Vagina (tissue), 2 donors: Measurements from ENCODE around the gene ZNF160. TPM values are rescaled to one million over a fixed set of nuclear protein-coding genes. Genes with fewer than 3 reads are reported as not detected.

Experiments used
- DNase-seq, 2 donors: peaks; one replicate each; pipeline ENCODE4 v3.0.0-alpha.2; 2017; ENCODE audit errors: extremely low spot score in 2 of 2
- H3K27ac ChIP-seq: fragments of 200-600 bp; sonication (generic); one replicate; pipeline ENCODE4 v1.5.1; 2019
- H3K27me3 ChIP-seq: fragments of 200-600 bp; sonication (generic); one replicate; pipeline ENCODE4 v1.5.1; 2019
- H3K36me3 ChIP-seq, 2 donors: fragments of 200-600 bp; sonication (generic); one replicate each; pipeline ENCODE4 v1.5.1; 2017 to 2019
- H3K4me1 ChIP-seq: fragments of 200-600 bp; sonication (generic); one replicate; pipeline ENCODE4 v1.5.1; 2019
- H3K4me3 ChIP-seq, 2 donors: fragments of 200-600 bp; sonication (generic); 1 replicate in 1 of 2; 2 replicates in 1 of 2; pipeline ENCODE4 v1.5.1; 2016 to 2019
- H3K9me3 ChIP-seq: fragments of 200-600 bp; sonication (generic); one replicate; pipeline ENCODE4 v1.5.1; 2019
- POLR2A ChIP-seq, 2 donors: fragments of 450-650 bp; IDR thresholded peaks; one replicate each; pipeline ENCODE4 v1.6.1; 2017; ENCODE audit warnings: antibody characterized with exemption in 2 of 2, mild to moderate bottlenecking in 2 of 2, moderate library complexity in 2 of 2
- POLR2AphosphoS5 ChIP-seq, 2 donors: sonication (generic); formaldehyde crosslinking; IDR thresholded peaks; one replicate each; pipeline ENCODE4 v1.9.0; 2017; ENCODE audit warnings: antibody characterized with exemption in 2 of 2, mild to moderate bottlenecking in 2 of 2, low read depth in 1 of 2; ENCODE audit not compliant: insufficient read depth in 1 of 2
- intact Hi-C: fragments of 100-400 bp; cut with DNase I; formaldehyde crosslinking; loops from one replicate; pipeline ENCODE4 v1.15.1; 2023
- total RNA-seq: library from RNA; depleted of rRNA; stranded (reverse); fragments of >200 nt; gene quantifications from one replicate; pipeline ENCODE4 v1.2.3, GENCODE V29; 2016
- TF ChIP-seq, protein P1 (sequence below), 3 experiments: fragments of 450-650 bp in 2 of 3; fragments of 200-600 bp in 1 of 3; sonication (generic) in 1 of 3; IDR thresholded peaks; one replicate each; pipeline ENCODE4 v1.5.1; 2017 to 2019; ENCODE audit warnings: antibody characterized with exemption in 3 of 3, mild to moderate bottlenecking in 2 of 3, moderate library complexity in 2 of 3

Gene ZNF160
- total RNA-seq, 1 donor from 2014 or later: 41.7 TPM

DNA sequence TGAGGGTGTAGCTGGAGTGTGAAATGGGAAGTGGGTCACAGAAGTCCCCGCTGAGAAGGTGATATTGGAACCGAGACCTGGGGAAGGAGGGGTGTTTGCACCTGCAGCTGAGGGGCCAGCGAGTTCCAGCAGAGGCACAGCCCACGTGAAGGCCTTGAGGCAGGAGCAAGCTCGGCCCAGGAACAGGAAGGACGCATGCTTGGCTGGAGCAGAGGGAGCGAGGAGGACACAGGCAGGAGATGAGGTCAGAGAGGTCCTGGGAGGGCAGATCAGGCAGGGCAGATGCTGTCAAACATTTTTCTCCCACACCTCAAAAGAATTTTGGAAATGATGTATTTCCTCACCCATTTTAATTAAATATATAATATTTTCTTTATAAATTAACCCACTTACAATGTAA, 20.2 kb upstream of the ZNF160 start:
- no peak for TF ChIP-seq POLR2A (IDR thresholded peaks at IDR 0.05)
- TF ChIP-seq, protein P1, sequence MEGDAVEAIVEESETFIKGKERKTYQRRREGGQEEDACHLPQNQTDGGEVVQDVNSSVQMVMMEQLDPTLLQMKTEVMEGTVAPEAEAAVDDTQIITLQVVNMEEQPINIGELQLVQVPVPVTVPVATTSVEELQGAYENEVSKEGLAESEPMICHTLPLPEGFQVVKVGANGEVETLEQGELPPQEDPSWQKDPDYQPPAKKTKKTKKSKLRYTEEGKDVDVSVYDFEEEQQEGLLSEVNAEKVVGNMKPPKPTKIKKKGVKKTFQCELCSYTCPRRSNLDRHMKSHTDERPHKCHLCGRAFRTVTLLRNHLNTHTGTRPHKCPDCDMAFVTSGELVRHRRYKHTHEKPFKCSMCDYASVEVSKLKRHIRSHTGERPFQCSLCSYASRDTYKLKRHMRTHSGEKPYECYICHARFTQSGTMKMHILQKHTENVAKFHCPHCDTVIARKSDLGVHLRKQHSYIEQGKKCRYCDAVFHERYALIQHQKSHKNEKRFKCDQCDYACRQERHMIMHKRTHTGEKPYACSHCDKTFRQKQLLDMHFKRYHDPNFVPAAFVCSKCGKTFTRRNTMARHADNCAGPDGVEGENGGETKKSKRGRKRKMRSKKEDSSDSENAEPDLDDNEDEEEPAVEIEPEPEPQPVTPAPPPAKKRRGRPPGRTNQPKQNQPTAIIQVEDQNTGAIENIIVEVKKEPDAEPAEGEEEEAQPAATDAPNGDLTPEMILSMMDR (IDR thresholded peaks at IDR 0.05): no peak
- no peak for TF ChIP-seq POLR2AphosphoS5 (IDR thresholded peaks at IDR 0.05; ENCODE audit: insufficient read depth in 1 of 2, low read depth in 1 of 2)
- no peaks in the 10 kb centered on the region for H3K4me1 ChIP-seq
- intact Hi-C loops: no loop called here
- H3K27ac ChIP-seq: no peak overlapping the region
- no peak for DNase-seq
- H3K36me3 ChIP-seq: peaks cover 0 to 6% of the 10 kb centered on the region in 2 donors
- no peaks in the 10 kb centered on the region for H3K9me3 ChIP-seq
- H3K4me3 ChIP-seq: no peak overlapping the region
- no peaks in the 10 kb centered on the region for H3K27me3 ChIP-seq

DNA sequence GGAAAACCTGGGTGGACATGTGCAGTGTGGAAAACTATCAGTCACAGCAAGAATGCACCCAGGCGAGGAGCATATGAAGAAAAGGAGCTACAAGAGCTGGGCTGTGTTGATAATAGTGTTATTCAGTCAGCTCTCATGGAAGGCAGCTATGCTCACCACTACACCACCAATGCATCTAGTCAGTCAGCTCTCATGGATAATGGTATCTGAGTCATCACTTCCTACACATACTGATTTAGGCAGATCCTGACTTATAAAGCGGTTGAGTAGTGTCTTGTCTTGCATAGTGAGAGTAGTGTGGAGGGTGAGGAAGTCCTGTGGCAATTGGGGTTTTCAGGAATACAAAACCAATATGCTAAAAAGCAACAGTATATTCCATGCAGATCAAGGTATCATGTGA, 9.1 kb upstream of the ZNF160 start:
- Histone ChIP-seq H3K27me3 (no peaks in the 10 kb centered on the region), H3K4me1 (no peaks in the 10 kb centered on the region), H3K4me3 (no peak overlapping the region), H3K27ac (no peak overlapping the region), H3K36me3 (peaks cover 0 to 69% of the 10 kb centered on the region in 2 donors), H3K9me3 (peaks cover 4% of the 10 kb centered on the region)
- intact Hi-C loops: no loop called here
- DNase-seq: no peak
- TF ChIP-seq POLR2A (IDR thresholded peaks at IDR 0.05): no peak
- TF ChIP-seq POLR2AphosphoS5 (IDR thresholded peaks at IDR 0.05; ENCODE audit: insufficient read depth in 1 of 2, low read depth in 1 of 2): no peak
- TF ChIP-seq, protein P1 (IDR thresholded peaks at IDR 0.05): no peak

DNA sequence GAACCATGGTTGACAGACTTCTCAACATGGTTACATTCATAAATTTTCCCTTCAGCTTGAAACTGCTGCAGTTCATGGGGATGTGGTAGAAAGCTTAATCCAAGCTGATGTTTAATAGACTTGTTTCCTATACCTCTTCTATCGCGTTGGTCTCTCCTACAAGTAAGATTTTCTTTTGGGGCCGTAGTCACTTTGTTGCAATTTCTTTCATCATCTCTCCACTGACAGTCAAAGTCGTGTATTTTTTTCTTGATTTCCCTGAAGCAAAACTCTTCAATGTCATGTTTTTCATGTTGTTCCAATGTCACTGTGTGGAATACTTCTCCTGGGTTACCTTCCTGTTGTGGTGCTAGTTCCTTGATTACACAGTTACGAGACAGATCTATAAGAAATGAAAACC, 6.3 kb upstream of the ZNF160 start:
- Histone ChIP-seq H3K9me3 (no peaks in the 10 kb centered on the region), H3K27me3 (no peaks in the 10 kb centered on the region), H3K4me1 (no peaks in the 10 kb centered on the region), H3K4me3 (no peak overlapping the region), H3K27ac (no peak overlapping the region), H3K36me3 (peaks cover 0 to 41% of the 10 kb centered on the region in 2 donors)
- TF ChIP-seq, protein P1 (IDR thresholded peaks at IDR 0.05): no peak
- TF ChIP-seq POLR2AphosphoS5 (IDR thresholded peaks at IDR 0.05; ENCODE audit: insufficient read depth in 1 of 2, low read depth in 1 of 2) (no peak), POLR2A (IDR thresholded peaks at IDR 0.05) (no peak)
- intact Hi-C loops: no loop called here
- DNase-seq: no peak

DNA sequence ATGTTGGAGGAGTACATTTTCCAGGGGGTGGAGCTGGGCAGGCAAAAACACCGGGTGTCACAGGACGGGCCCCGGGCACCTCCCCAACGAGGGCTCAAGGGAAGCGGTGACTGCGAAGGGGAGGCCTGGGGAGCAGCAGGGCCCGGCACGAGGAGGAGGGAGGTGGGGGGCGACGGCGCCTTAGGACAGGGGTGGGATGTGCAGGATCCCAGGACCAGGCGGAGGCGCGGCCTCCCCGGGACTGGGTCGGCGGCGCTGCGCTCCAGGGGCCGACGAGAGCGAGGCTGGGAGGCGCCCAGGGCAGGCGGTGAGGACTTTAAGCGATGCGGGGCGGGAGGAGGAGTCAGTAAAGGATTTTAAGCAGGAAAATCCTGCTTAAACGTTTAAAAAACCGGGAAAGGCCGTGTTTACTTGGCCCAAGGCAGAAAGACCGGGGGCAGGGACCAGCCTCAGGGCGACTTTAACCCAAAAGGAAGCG, 427 bp downstream of the ZNF160 start:
- Histone ChIP-seq H3K27ac (peak overlapping the region; percentile 65), H3K4me1 (peaks cover 21% of the 10 kb centered on the region), H3K4me3 (peak overlapping the region; percentile 55 to 70), H3K27me3 (no peaks in the 10 kb centered on the region), H3K9me3 (no peaks in the 10 kb centered on the region), H3K36me3 (peaks cover 0 to 9% of the 10 kb centered on the region in 2 donors)
- TF ChIP-seq POLR2AphosphoS5 (IDR thresholded peaks at IDR 0.05; ENCODE audit: insufficient read depth in 1 of 2, low read depth in 1 of 2): no peak
- DNase-seq: no peak
- intact Hi-C loops: loop anchor here (2.0 to 5.0 kb wide), 2 partner anchors 160 to 960 kb away; no protein-coding TSS in a partner anchor

DNA sequence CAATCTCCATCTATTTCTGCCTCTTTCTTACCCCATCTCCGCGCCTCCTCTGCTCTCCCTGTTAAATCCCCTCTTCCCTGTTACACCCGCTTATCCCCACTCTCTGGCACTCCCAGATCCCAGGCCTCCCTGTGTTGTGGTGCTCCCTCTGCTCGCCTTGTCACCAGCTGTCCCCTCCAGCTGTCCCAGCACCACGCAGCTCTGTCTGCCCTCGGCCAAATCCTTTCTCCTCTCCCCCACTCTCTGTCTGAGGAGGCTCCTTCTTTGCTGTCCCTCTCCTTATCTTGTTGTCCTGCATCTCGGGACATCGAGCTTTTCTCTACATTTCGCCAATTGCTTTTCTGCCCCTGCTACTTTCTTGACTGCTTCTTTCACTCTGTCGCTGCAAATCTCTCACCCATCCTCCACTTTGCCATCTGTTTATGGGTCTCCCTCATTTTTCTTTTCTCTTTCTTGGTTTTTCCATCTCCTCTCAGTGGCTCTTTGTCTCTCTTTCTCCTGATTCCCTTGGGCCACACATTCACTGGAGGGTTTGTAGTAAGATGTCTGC, 941 bp downstream of the ZNF160 start:
- Histone ChIP-seq H3K9me3 (no peaks in the 10 kb centered on the region), H3K4me3 (peak overlapping the region; percentile 55 to 70), H3K27me3 (no peaks in the 10 kb centered on the region), H3K36me3 (peaks cover 0 to 14% of the 10 kb centered on the region in 2 donors), H3K4me1 (peaks cover 21% of the 10 kb centered on the region), H3K27ac (peak overlapping the region; percentile 65)
- intact Hi-C loops: loop anchor here (2.0 to 5.0 kb wide), 2 partner anchors 159 to 960 kb away; no protein-coding TSS in a partner anchor
- DNase-seq: no peak
- TF ChIP-seq POLR2AphosphoS5 (IDR thresholded peaks at IDR 0.05; ENCODE audit: insufficient read depth in 1 of 2, low read depth in 1 of 2) (no peak), POLR2A (IDR thresholded peaks at IDR 0.05) (no peak)
- TF ChIP-seq, protein P1 (IDR thresholded peaks at IDR 0.05): no peak
